ENCODE results near the gene ITPK1. TPM values are rescaled to one million over a fixed set of nuclear protein-coding genes. Genes with fewer than 3 reads are reported as not detected.

ITPK1 gene
- total and polyA plus RNA-seq, 2 experiments from 2014 or later = 35.9 to 101 TPM

DNA sequence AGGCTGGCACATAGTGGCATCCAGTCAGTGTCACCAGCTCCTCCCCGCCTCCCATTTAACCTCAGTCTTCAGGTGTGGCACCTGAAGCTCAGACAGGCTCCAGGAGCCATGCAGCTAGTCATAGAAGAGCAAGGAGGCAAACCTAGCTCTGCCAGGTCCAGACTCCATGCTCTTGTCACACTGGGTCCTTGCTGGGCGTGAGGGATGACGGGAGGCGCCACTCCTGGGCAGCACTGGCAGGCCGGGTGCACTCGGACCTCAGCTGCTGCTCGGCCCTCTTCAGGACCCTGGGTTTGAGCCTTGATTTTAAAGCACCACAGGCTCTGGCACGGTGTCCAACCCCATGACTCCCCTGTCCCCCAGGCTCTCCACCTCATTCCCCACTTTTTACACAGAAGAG, 24.1 kb downstream of the ITPK1 start:
- ATAC-seq = no peak
- peaks cover 11% of the 10 kb centered on the region for H3K36me3 Mint-ChIP-seq (ENCODE audit: low read depth)
- no peaks in the 10 kb centered on the region for H3F3A ChIP-seq (replicated peaks; ENCODE audit: low read depth)
- H3K36me3 ChIP-seq (ENCODE audit: insufficient read depth) = no peaks in the 10 kb centered on the region
- H3K4me3 ChIP-seq = no peak overlapping the region
- H3K79me2 ChIP-seq (replicated peaks; ENCODE audit: insufficient read depth) = peaks cover 100% of the 10 kb centered on the region
- no peak overlapping the region for H3K27ac Mint-ChIP-seq
- no peaks in the 10 kb centered on the region; the same call in 2 of the 3 replicates for H3K9me3 Mint-ChIP-seq
- H3K4me1 ChIP-seq (ENCODE audit: insufficient read depth) = peaks cover 5% of the 10 kb centered on the region; the same call in 1 of the 2 replicates
- DNase-seq (ENCODE audit: low spot score) = no peak
- TF ChIP-seq, protein P1, sequence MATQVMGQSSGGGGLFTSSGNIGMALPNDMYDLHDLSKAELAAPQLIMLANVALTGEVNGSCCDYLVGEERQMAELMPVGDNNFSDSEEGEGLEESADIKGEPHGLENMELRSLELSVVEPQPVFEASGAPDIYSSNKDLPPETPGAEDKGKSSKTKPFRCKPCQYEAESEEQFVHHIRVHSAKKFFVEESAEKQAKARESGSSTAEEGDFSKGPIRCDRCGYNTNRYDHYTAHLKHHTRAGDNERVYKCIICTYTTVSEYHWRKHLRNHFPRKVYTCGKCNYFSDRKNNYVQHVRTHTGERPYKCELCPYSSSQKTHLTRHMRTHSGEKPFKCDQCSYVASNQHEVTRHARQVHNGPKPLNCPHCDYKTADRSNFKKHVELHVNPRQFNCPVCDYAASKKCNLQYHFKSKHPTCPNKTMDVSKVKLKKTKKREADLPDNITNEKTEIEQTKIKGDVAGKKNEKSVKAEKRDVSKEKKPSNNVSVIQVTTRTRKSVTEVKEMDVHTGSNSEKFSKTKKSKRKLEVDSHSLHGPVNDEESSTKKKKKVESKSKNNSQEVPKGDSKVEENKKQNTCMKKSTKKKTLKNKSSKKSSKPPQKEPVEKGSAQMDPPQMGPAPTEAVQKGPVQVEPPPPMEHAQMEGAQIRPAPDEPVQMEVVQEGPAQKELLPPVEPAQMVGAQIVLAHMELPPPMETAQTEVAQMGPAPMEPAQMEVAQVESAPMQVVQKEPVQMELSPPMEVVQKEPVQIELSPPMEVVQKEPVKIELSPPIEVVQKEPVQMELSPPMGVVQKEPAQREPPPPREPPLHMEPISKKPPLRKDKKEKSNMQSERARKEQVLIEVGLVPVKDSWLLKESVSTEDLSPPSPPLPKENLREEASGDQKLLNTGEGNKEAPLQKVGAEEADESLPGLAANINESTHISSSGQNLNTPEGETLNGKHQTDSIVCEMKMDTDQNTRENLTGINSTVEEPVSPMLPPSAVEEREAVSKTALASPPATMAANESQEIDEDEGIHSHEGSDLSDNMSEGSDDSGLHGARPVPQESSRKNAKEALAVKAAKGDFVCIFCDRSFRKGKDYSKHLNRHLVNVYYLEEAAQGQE (IDR thresholded peaks at IDR 0.05; ENCODE audit: unreplicated experiment) = no peak
- TF ChIP-seq EZH2 (IDR thresholded peaks at IDR 0.05; ENCODE audit: low read depth, unreplicated experiment) = no peak
- TF ChIP-seq CREB1 (CRISPR knock-in tag; IDR thresholded peaks at IDR 0.05; ENCODE audit: low read depth) = no peak
- TF ChIP-seq EZH2phosphoT487 (IDR thresholded peaks at IDR 0.05; ENCODE audit: unreplicated experiment) = no peak
- no peak for TF ChIP-seq STAT1 (IDR thresholded peaks at IDR 0.05; ENCODE audit: unreplicated experiment)
- no peak for TF ChIP-seq JUNB (IDR thresholded peaks at IDR 0.05; ENCODE audit: unreplicated experiment)
- TF ChIP-seq, protein P2, sequence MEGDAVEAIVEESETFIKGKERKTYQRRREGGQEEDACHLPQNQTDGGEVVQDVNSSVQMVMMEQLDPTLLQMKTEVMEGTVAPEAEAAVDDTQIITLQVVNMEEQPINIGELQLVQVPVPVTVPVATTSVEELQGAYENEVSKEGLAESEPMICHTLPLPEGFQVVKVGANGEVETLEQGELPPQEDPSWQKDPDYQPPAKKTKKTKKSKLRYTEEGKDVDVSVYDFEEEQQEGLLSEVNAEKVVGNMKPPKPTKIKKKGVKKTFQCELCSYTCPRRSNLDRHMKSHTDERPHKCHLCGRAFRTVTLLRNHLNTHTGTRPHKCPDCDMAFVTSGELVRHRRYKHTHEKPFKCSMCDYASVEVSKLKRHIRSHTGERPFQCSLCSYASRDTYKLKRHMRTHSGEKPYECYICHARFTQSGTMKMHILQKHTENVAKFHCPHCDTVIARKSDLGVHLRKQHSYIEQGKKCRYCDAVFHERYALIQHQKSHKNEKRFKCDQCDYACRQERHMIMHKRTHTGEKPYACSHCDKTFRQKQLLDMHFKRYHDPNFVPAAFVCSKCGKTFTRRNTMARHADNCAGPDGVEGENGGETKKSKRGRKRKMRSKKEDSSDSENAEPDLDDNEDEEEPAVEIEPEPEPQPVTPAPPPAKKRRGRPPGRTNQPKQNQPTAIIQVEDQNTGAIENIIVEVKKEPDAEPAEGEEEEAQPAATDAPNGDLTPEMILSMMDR (conservative IDR thresholded peaks at IDR 0.05; ENCODE audit: low read depth in 2 of 2) = no peak
- no peak for TF ChIP-seq POLR2AphosphoS5 (IDR thresholded peaks at IDR 0.05; ENCODE audit: low read depth)
- TF ChIP-seq, protein P3, sequence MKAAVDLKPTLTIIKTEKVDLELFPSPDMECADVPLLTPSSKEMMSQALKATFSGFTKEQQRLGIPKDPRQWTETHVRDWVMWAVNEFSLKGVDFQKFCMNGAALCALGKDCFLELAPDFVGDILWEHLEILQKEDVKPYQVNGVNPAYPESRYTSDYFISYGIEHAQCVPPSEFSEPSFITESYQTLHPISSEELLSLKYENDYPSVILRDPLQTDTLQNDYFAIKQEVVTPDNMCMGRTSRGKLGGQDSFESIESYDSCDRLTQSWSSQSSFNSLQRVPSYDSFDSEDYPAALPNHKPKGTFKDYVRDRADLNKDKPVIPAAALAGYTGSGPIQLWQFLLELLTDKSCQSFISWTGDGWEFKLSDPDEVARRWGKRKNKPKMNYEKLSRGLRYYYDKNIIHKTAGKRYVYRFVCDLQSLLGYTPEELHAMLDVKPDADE (IDR thresholded peaks at IDR 0.05) = no peak
- no peak for TF ChIP-seq ZNF114 (CRISPR knock-in tag; IDR thresholded peaks at IDR 0.05)
- TF ChIP-seq, protein P4, sequence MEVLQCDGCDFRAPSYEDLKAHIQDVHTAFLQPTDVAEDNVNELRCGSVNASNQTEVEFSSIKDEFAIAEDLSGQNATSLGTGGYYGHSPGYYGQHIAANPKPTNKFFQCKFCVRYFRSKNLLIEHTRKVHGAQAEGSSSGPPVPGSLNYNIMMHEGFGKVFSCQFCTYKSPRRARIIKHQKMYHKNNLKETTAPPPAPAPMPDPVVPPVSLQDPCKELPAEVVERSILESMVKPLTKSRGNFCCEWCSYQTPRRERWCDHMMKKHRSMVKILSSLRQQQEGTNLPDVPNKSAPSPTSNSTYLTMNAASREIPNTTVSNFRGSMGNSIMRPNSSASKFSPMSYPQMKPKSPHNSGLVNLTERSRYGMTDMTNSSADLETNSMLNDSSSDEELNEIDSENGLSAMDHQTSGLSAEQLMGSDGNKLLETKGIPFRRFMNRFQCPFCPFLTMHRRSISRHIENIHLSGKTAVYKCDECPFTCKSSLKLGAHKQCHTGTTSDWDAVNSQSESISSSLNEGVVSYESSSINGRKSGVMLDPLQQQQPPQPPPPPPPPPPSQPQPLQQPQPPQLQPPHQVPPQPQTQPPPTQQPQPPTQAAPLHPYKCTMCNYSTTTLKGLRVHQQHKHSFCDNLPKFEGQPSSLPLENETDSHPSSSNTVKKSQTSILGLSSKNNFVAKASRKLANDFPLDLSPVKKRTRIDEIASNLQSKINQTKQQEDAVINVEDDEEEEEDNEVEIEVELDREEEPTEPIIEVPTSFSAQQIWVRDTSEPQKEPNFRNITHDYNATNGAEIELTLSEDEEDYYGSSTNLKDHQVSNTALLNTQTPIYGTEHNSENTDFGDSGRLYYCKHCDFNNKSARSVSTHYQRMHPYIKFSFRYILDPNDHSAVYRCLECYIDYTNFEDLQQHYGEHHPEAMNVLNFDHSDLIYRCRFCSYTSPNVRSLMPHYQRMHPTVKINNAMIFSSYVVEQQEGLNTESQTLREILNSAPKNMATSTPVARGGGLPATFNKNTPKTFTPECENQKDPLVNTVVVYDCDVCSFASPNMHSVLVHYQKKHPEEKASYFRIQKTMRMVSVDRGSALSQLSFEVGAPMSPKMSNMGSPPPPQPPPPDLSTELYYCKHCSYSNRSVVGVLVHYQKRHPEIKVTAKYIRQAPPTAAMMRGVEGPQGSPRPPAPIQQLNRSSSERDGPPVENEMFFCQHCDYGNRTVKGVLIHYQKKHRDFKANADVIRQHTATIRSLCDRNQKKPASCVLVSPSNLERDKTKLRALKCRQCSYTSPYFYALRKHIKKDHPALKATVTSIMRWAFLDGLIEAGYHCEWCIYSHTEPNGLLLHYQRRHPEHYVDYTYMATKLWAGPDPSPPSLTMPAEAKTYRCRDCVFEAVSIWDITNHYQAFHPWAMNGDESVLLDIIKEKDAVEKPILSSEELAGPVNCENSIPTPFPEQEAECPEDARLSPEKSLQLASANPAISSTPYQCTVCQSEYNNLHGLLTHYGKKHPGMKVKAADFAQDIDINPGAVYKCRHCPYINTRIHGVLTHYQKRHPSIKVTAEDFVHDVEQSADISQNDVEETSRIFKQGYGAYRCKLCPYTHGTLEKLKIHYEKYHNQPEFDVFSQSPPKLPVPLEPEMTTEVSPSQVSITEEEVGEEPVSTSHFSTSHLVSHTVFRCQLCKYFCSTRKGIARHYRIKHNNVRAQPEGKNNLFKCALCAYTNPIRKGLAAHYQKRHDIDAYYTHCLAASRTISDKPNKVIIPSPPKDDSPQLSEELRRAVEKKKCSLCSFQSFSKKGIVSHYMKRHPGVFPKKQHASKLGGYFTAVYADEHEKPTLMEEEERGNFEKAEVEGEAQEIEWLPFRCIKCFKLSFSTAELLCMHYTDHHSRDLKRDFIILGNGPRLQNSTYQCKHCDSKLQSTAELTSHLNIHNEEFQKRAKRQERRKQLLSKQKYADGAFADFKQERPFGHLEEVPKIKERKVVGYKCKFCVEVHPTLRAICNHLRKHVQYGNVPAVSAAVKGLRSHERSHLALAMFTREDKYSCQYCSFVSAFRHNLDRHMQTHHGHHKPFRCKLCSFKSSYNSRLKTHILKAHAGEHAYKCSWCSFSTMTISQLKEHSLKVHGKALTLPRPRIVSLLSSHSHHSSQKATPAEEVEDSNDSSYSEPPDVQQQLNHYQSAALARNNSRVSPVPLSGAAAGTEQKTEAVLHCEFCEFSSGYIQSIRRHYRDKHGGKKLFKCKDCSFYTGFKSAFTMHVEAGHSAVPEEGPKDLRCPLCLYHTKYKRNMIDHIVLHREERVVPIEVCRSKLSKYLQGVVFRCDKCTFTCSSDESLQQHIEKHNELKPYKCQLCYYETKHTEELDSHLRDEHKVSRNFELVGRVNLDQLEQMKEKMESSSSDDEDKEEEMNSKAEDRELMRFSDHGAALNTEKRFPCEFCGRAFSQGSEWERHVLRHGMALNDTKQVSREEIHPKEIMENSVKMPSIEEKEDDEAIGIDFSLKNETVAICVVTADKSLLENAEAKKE (CRISPR knock-in tag; IDR thresholded peaks at IDR 0.05) = no peak
- TF ChIP-seq ZNF331 (CRISPR knock-in tag; IDR thresholded peaks at IDR 0.05; ENCODE audit: low read depth) = no peak
- no peak for TF ChIP-seq NANOG (IDR thresholded peaks at IDR 0.05; ENCODE audit: borderline replicate concordance)
- peaks cover 40% of the 10 kb centered on the region for H4K20me1 ChIP-seq (replicated peaks; ENCODE audit: insufficient read depth)
- H3K27me3 ChIP-seq (ENCODE audit: insufficient read depth) = no peaks in the 10 kb centered on the region
- no peak overlapping the region for H3K27ac ChIP-seq (ENCODE audit: low read depth)
- H3K9me2 ChIP-seq (ENCODE audit: insufficient read depth) = no peaks in the 10 kb centered on the region
- no peak overlapping the region for H3K4me2 ChIP-seq
- no peak overlapping the region for H2AFZ ChIP-seq
- peaks cover 55% of the 10 kb centered on the region for H3K4me1 Mint-ChIP-seq
- peaks cover 18% of the 10 kb centered on the region for H3K27me3 Mint-ChIP-seq (ENCODE audit: insufficient read depth, low read depth, poor library complexity)
- H3K4me3 Mint-ChIP-seq = no peak overlapping the region

All from GM23338 (cell line).